ENCODE results near the gene GARNL3. TPM values are rescaled to one million over a fixed set of nuclear protein-coding genes. Genes with fewer than 3 reads are reported as not detected.

Gene GARNL3
- total RNA-seq, 1 donor from 2014 or later = 22.9 TPM

- Histone ChIP-seq H3K27ac (replicated peaks) (no peak overlapping the region), H3K36me3 (peaks cover 16% of the 10 kb centered on the region), H3K9me3 (replicated peaks) (no peaks in the 10 kb centered on the region), H3K4me3 (no peak overlapping the region), H3K4me1 (peaks cover 17% of the 10 kb centered on the region), H3K27me3 (ENCODE audit: low read depth) (no peaks in the 10 kb centered on the region)
- no peak for DNase-seq
- intact Hi-C loops (cut with micrococcal nuclease) = no loop called here
- TF ChIP-seq CTCF (IDR thresholded peaks at IDR 0.05; ENCODE audit: borderline replicate concordance) = no peak
Measured at GRCh38 chr9:127366594-127366993, 102.0 kb downstream of the GARNL3 start.

- no peak for DNase-seq
- TF ChIP-seq CTCF (IDR thresholded peaks at IDR 0.05; ENCODE audit: borderline replicate concordance) = no peak
- Histone ChIP-seq H3K36me3 (peaks cover 16% of the 10 kb centered on the region), H3K9me3 (replicated peaks) (no peaks in the 10 kb centered on the region), H3K27me3 (ENCODE audit: low read depth) (no peaks in the 10 kb centered on the region), H3K27ac (replicated peaks) (no peak overlapping the region), H3K4me3 (no peak overlapping the region), H3K4me1 (peaks cover 17% of the 10 kb centered on the region)
- intact Hi-C loops (cut with micrococcal nuclease) = no loop called here
Measured at GRCh38 chr9:127368852-127369402, 104.4 kb downstream of the GARNL3 start.

- H3K9me3 ChIP-seq (replicated peaks) = no peaks in the 10 kb centered on the region
- no peak overlapping the region for H3K4me3 ChIP-seq
- peaks cover 13% of the 10 kb centered on the region for H3K36me3 ChIP-seq
- intact Hi-C loops (cut with micrococcal nuclease) = no loop called here
- no peaks in the 10 kb centered on the region for H3K27me3 ChIP-seq (ENCODE audit: low read depth)
- no peak overlapping the region for H3K27ac ChIP-seq (replicated peaks)
- DNase-seq = no peak
- H3K4me1 ChIP-seq = peaks cover 17% of the 10 kb centered on the region
- no peak for TF ChIP-seq CTCF (IDR thresholded peaks at IDR 0.05; ENCODE audit: borderline replicate concordance)
Measured at GRCh38 chr9:127369428-127369827, 104.9 kb downstream of the GARNL3 start.

- intact Hi-C loops (cut with micrococcal nuclease) = no loop called here
- H3K4me1 ChIP-seq = peaks cover 17% of the 10 kb centered on the region
- H3K27ac ChIP-seq (replicated peaks) = no peak overlapping the region
- no peaks in the 10 kb centered on the region for H3K9me3 ChIP-seq (replicated peaks)
- no peaks in the 10 kb centered on the region for H3K27me3 ChIP-seq (ENCODE audit: low read depth)
- no peak for DNase-seq
- no peak overlapping the region for H3K4me3 ChIP-seq
- TF ChIP-seq CTCF (IDR thresholded peaks at IDR 0.05; ENCODE audit: borderline replicate concordance) = no peak
- H3K36me3 ChIP-seq = peaks cover 6% of the 10 kb centered on the region
Measured at GRCh38 chr9:127370147-127370579, 105.6 kb downstream of the GARNL3 start.

- Histone ChIP-seq H3K27ac (replicated peaks) (no peak overlapping the region), H3K4me3 (no peak overlapping the region), H3K27me3 (ENCODE audit: low read depth) (no peaks in the 10 kb centered on the region), H3K4me1 (peaks cover 17% of the 10 kb centered on the region), H3K9me3 (replicated peaks) (no peaks in the 10 kb centered on the region), H3K36me3 (no peaks in the 10 kb centered on the region)
- no peak for TF ChIP-seq CTCF (IDR thresholded peaks at IDR 0.05; ENCODE audit: borderline replicate concordance)
- intact Hi-C loops (cut with micrococcal nuclease) = no loop called here
- DNase-seq = no peak
Measured at GRCh38 chr9:127370672-127371648, 106.4 kb downstream of the GARNL3 start.

All from left ventricle myocardium inferior (tissue), 1 donor.